ENCODE results near the gene POLL. TPM values are rescaled to one million over a fixed set of nuclear protein-coding genes. Genes with fewer than 3 reads are reported as not detected.

The POLL gene
- total RNA-seq, 1 experiment from 2014 or later, result 40.7 TPM

DNA sequence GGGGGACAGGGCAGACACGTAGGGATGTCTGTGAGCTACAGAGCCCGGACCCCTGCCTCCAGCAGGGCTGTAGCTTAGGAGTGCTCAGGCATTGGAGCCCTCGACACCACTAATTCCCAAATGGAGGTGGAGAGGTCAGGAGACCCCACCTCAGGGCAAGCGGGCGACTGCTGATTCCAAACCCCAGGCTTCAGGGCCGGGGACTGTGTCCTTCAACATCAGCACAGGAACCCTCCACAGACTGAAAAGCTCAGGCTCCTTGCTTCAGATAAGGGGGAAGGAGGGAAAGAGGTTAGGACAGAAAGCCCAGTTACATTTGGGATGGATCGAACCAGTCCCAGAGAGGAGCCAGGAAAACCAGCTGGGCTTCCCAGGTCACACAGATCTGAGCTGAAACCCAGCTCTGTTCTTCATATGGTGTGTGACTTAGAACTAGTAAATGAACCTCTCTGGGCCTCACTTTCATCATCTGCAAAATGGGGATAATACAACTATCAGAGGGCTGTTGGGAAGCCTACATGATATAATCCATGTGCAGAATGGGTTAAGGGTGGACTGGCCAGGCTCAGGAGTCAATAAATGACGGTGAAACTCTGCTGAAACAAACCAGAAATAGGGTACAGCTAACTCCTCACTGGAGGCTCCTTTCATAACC, 16.7 kb downstream of the POLL start:
- Mint-ChIP-seq H3K36me3 (ENCODE audit: insufficient read depth, unreplicated experiment) (peaks cover 10% of the 10 kb centered on the region), H3K4me3 (ENCODE audit: unreplicated experiment) (no peak overlapping the region), H3K9me3 (ENCODE audit: unreplicated experiment) (no peaks in the 10 kb centered on the region), H3K27ac (ENCODE audit: low read depth, unreplicated experiment) (no peak overlapping the region), H3K4me1 (ENCODE audit: insufficient read depth, unreplicated experiment) (peaks cover 5% of the 10 kb centered on the region), H3K27me3 (ENCODE audit: insufficient read depth, unreplicated experiment) (peaks cover 3% of the 10 kb centered on the region)
- CTCF ChIA-PET, result interaction anchor here (0.6 to 7.7 kb wide), 27 partner anchors 10 to 476 kb away, joined by 3 to 118 read pairs (median 5); partner anchors contain the start of genes DPCD and POLL
- intact Hi-C loops (cut with micrococcal nuclease), result loop anchor here (2.0 kb wide), 2 partner anchors 35 to 129 kb away; no protein-coding TSS in a partner anchor
- TF ChIP-seq, protein P1, sequence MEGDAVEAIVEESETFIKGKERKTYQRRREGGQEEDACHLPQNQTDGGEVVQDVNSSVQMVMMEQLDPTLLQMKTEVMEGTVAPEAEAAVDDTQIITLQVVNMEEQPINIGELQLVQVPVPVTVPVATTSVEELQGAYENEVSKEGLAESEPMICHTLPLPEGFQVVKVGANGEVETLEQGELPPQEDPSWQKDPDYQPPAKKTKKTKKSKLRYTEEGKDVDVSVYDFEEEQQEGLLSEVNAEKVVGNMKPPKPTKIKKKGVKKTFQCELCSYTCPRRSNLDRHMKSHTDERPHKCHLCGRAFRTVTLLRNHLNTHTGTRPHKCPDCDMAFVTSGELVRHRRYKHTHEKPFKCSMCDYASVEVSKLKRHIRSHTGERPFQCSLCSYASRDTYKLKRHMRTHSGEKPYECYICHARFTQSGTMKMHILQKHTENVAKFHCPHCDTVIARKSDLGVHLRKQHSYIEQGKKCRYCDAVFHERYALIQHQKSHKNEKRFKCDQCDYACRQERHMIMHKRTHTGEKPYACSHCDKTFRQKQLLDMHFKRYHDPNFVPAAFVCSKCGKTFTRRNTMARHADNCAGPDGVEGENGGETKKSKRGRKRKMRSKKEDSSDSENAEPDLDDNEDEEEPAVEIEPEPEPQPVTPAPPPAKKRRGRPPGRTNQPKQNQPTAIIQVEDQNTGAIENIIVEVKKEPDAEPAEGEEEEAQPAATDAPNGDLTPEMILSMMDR (IDR thresholded peaks at IDR 0.05; ENCODE audit: unreplicated experiment), result no peak
- no peak for DNase-seq (ENCODE audit: unreplicated experiment)
- BruUV-seq (replicated peaks), result no TSS peak
- POLR2A ChIA-PET, result interaction anchor here (0.6 to 3.3 kb wide), 9 partner anchors 9 to 357 kb away, joined by 3 to 15 read pairs (median 4); partner anchors contain the start of genes DPCD, NPM3 and POLL

DNA sequence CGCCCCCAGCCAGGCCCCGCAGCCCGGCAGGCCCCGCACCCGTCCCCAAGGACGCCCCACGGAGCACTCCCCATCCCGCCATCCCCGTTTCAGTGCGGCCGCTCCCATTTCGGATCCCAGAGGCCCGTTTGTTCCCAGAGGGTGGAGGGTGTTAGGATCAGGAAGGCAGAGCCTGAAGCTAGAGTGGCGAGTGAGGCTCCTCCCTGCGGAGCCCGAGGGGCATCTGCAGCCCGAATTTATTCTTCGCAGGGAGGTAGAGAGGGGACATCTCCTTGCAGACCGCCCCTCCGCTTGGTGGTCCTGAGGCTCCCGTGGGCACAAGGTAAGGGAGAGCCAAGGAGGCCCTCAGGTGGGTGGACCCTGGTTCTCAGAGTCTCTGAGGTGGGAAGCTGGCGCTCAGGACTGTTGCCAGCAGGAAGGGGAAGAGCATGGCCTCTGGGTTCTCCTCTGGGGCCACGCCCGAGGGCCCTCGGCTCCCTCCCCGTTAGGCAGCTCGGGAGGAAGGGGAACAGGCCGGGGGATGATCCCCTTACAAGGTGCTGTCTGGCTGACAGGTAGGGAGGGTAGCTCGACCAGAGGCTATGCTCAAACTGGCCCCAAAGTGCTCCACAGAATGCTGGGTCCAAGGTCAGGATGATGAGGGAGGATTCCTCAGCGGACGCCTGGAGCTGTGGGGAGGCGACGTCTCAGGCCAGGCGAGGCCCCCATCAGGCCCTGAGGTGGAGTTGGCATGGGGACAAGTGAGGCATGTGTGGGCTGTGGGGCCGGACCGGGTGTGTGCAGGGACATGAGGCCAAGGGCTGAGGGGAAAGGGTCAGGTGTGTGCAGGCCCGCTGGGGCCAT, 17.4 kb downstream of the POLL start:
- CTCF ChIA-PET, result interaction anchor here (0.5 to 7.7 kb wide), 36 partner anchors 9 to 528 kb away, joined by 3 to 118 read pairs (median 4); partner anchors contain the start of genes DPCD and POLL
- POLR2A ChIA-PET, result interaction anchor here (0.6 to 3.3 kb wide), 8 partner anchors 9 to 504 kb away, joined by 3 to 15 read pairs (median 4); partner anchors contain the start of genes DPCD and POLL
- TF ChIP-seq, protein P1 (IDR thresholded peaks at IDR 0.05; ENCODE audit: unreplicated experiment), result no peak
- Mint-ChIP-seq H3K36me3 (ENCODE audit: insufficient read depth, unreplicated experiment) (peaks cover 10% of the 10 kb centered on the region), H3K9me3 (ENCODE audit: unreplicated experiment) (no peaks in the 10 kb centered on the region), H3K4me3 (ENCODE audit: unreplicated experiment) (peak overlapping the region; percentile 72), H3K4me1 (ENCODE audit: insufficient read depth, unreplicated experiment) (peaks cover 5% of the 10 kb centered on the region), H3K27ac (ENCODE audit: low read depth, unreplicated experiment) (no peak overlapping the region), H3K27me3 (ENCODE audit: insufficient read depth, unreplicated experiment) (peaks cover 10% of the 10 kb centered on the region)
- peak; percentile 14 for DNase-seq (ENCODE audit: unreplicated experiment)
- BruUV-seq (replicated peaks), result no TSS peak
- intact Hi-C loops (cut with micrococcal nuclease), result loop anchor here (1.0 to 2.0 kb wide), 4 partner anchors 34 to 409 kb away; no protein-coding TSS in a partner anchor

DNA sequence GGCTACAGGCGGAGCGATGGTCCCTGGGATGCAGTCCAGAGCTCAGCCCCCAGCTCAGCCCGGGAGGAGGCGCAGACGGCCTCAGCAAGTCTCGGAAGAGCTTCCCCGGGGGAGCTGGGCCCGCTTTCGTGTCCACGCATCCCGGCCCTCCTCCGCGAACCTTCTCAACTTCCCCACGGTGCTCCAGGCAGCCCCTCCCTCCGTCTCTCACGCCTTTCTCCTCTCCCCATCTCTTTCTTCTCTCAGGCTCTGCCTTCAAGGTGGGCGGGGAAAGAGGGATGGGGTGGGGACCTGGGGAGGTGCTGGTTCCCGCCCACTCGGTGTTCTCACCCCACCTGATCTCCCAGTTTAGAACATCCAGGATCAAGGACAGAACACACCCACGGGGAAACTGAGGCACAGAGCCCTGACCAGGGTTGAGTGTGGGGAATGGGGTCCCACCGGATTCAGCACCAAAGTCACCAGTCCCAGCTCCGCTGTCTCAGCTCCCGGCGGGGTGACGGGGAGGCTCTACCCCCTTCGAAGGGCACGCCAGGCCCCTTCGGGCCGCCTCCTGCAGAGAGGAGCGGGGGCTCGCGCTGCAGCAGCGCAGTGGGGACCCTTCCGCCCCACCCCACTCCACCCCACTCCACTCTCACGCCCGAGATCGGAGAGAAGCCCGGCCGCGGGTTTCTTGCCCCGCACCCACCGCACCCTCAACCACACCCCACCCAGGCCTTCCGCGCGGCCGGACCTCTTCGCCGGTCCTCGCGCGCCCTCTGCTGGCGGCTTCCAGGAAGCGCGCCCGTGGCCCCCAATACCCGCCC, 18.2 kb downstream of the POLL start:
- peaks cover 18% of the 10 kb centered on the region for H3K27me3 Mint-ChIP-seq (ENCODE audit: insufficient read depth, unreplicated experiment)
- DNase-seq (ENCODE audit: unreplicated experiment), result peak; percentile 69
- CTCF ChIA-PET, result interaction anchor here (0.5 to 7.7 kb wide), 31 partner anchors 8 to 414 kb away, joined by 3 to 118 read pairs (median 4); partner anchors contain the start of genes DPCD and POLL
- H3K27ac Mint-ChIP-seq (ENCODE audit: low read depth, unreplicated experiment), result no peak overlapping the region
- peaks cover 5% of the 10 kb centered on the region for H3K4me1 Mint-ChIP-seq (ENCODE audit: insufficient read depth, unreplicated experiment)
- H3K36me3 Mint-ChIP-seq (ENCODE audit: insufficient read depth, unreplicated experiment), result peaks cover 10% of the 10 kb centered on the region
- TF ChIP-seq, protein P1 (IDR thresholded peaks at IDR 0.05; ENCODE audit: unreplicated experiment), result peak; percentile 94
- POLR2A ChIA-PET, result interaction anchor here (0.6 to 2.2 kb wide), 5 partner anchors 11 to 504 kb away, joined by 3 to 8 read pairs (median 3); partner anchors contain the start of genes DPCD and POLL
- H3K4me3 Mint-ChIP-seq (ENCODE audit: unreplicated experiment), result peak overlapping the region; percentile 72
- intact Hi-C loops (cut with micrococcal nuclease), result loop anchor here (1.0 to 2.0 kb wide), 4 partner anchors 33 to 409 kb away; no protein-coding TSS in a partner anchor
- no TSS peak for BruUV-seq (replicated peaks)
- no peaks in the 10 kb centered on the region for H3K9me3 Mint-ChIP-seq (ENCODE audit: unreplicated experiment)
